GM12865 (cell line): Measurements from ENCODE around the gene ERC2.

ENCODE experiments used
- DNase-seq: peaks from one replicate; pipeline ENCODE4 v3.0.0; 2010; ENCODE audit warnings: low read depth
- H3K4me3 ChIP-seq: 2 replicates; pipeline ENCODE4 v1.5.1; 2011; ENCODE audit warnings: mild to moderate bottlenecking, low read depth, low read length, control low read depth
- TF ChIP-seq, protein P1 (sequence below): IDR thresholded peaks from 2 replicates; pipeline ENCODE4 v1.5.1; 2011; ENCODE audit warnings: low read length, control low read depth, low read depth, inconsistent platforms; ENCODE audit not compliant: insufficient read depth; ENCODE audit errors: missing control alignments

The ERC2 gene

DNA sequence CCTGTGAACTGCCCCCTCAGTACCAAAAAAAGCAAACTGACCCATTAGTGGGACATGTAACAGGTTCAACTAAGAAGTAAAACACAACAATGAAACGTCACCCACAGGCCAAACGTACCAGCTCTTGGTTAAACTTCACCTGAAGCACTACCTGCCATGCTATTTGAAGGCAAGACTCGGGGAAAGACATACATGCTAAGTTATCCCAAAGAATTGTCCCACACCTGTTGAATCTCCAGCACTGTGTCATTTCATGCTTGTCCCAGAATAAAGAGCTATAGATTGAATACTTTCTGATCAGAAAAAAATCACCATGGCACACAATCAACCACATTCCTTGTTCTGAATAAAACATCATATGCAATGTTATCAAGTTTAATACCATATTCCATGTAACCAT is 785.8 kb downstream of the ERC2 start:
- DNase-seq, result no peak
- TF ChIP-seq, protein P1, sequence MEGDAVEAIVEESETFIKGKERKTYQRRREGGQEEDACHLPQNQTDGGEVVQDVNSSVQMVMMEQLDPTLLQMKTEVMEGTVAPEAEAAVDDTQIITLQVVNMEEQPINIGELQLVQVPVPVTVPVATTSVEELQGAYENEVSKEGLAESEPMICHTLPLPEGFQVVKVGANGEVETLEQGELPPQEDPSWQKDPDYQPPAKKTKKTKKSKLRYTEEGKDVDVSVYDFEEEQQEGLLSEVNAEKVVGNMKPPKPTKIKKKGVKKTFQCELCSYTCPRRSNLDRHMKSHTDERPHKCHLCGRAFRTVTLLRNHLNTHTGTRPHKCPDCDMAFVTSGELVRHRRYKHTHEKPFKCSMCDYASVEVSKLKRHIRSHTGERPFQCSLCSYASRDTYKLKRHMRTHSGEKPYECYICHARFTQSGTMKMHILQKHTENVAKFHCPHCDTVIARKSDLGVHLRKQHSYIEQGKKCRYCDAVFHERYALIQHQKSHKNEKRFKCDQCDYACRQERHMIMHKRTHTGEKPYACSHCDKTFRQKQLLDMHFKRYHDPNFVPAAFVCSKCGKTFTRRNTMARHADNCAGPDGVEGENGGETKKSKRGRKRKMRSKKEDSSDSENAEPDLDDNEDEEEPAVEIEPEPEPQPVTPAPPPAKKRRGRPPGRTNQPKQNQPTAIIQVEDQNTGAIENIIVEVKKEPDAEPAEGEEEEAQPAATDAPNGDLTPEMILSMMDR, result no peak
- H3K4me3 ChIP-seq, result no peak overlapping the region

DNA sequence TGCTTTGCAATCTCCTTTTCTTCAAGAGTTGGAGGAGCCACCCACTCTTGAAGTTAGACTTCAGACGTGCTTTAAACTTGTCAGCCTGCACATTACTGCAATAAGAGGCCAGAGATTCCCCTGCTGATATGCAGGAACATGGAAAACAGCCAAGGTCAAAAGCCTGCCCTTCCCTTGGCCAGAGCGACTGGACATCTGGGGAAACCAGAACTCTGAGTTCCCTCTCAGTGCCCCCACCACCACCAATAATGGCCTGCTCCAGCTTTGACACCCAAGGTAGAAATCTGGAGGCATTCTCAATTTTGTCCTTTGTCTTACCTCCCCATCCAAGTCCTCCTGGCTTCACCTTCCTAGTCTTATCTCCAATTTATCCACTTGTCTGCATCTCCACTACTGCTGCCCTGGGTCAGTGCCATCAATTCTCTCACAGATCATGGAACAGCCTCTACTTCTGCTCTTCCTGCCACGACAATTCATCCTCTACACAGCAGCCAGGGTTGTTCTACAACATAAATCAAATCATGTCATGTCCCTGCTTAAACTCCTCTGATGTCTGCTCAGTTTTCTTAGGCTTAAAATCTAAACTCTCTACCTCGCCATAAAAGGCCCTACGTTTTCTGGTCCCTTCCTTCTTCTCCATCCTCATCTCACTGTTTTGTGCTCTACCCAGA is 789.6 kb downstream of the ERC2 start:
- H3K4me3 ChIP-seq, result no peak overlapping the region
- no peak for DNase-seq
- TF ChIP-seq, protein P1, result no peak

DNA sequence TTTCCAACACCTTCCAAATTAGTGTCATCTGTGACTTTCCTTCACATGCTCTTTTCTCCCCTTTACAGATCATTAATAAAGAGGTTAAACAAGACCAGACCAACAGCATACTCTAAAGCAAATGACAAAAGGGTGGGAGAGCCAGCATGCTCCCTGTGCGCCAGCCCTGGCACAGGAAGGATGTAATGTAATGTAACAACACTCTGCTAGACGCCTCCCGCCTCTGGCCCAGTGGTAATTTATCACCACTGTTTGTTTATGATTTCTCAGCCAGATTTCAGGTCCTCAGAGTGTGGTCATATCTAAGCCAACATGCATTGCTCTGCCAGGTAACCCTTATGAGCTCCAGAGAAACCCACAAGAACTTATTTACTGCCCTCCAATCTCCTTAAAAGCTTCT is 791.6 kb downstream of the ERC2 start:
- no peak overlapping the region for H3K4me3 ChIP-seq

DNA sequence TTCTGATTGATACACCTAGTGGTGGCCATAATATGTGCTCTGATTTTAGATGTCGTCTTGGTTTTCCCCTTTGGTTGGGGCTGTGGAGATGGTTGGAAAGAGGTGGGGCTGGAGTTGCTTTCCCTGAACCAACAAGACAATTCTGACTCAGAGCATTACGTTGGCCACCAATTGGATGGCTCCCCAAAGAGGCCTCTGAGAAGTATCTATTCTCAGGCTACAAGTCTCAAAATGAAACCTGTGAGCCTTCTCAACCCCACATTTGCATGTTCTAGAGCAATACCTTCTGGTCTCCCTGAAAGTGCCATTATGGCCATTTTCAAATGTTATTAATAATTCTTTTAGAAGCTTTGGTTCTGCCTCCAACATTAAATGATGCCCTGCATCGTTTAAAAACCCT is 792.8 kb downstream of the ERC2 start:
- DNase-seq, result peak; percentile 96
- TF ChIP-seq, protein P1, result peak; percentile 15
- no peak overlapping the region for H3K4me3 ChIP-seq

More for the DNA sequence above, 791.6 kb downstream of the ERC2 start:
- no peak for DNase-seq
- TF ChIP-seq, protein P1, result no peak

DNA sequence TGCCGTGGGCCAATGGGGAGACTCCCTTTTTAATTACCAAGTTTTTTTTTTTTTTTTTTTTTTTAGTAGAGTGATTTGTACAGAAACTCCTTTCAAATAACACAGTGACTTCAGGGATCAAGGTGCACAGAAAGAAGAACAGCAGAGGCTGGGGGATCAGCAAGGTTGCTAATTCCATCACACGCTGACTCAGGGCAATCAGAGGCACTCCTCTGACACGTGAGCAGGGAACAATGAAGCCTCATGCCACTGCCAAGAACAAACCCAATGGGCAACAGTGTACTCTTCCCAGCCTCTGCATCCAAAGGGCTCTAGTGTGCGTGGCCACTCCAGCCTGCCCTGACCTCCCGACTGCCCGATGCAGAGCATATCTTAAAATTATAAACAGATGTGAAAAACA is 794.5 kb downstream of the ERC2 start:
- TF ChIP-seq, protein P1, result no peak
- DNase-seq, result no peak
- H3K4me3 ChIP-seq, result no peak overlapping the region

DNA sequence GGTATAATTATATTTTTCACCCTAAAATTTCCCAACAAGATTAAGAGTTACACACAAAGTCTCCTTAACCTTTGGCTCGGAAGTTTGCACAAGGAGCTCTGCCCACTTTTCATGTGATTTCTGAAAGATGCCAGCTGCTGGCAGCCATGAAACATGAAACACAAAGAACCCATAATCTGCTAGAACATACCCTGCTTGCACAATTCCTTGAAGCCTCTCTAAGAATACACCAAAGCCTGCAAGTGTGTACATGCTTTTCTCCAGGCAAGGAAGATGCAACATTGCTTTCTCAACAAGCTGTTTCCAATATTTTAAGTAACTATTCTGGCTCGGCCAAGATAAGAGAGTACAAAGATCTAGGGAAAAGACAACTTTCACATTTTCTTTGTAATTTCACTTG is 799.1 kb downstream of the ERC2 start:
- TF ChIP-seq, protein P1, result no peak
- no peak overlapping the region for H3K4me3 ChIP-seq
- DNase-seq, result no peak

DNA sequence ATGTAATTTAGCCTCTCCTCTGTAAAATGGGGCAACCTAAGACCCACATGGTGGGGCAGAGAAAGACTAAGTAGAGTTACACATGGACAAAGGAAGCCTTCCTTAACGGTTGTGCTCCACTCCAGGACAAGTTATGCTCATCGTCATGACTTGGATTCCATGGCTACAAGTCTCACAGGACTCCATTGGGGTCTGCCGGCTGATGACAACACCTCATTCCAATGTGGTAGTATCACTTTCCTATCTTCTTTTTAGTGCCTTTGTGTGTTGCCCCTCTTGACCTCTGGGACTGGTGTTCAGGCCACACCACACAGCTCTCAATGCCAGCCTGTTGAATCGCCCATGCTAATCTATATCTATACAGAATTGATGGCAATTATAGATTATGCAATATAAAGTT is 799.9 kb downstream of the ERC2 start:
- no peak overlapping the region for H3K4me3 ChIP-seq
- TF ChIP-seq, protein P1, result no peak
- no peak for DNase-seq
